SK-N-SH treated with all-trans-retinoic acid at 6 μM for 48 hours (cell line): ENCODE data around the gene PLA2G4A.

Experiments used
- BACH2 ChIP-seq: fragments of 250-450 bp; sonication (Bioruptor Pico); IDR thresholded peaks from 2 replicates; pipeline ENCODE4 v1.9.0; 2021; ENCODE audit warnings: mild to moderate bottlenecking, borderline replicate concordance
- RARB ChIP-seq: fragments of 250-450 bp; sonication (Bioruptor Pico); IDR thresholded peaks from 2 replicates; pipeline ENCODE4 v1.8.0; 2021; ENCODE audit warnings: mild to moderate bottlenecking, moderate library complexity
- TF ChIP-seq, protein P1 (sequence below): fragments of 250-450 bp; sonication (Bioruptor Pico); IDR thresholded peaks from 2 replicates; pipeline ENCODE4 v1.5.1; 2020; ENCODE audit warnings: low read depth, mild to moderate bottlenecking, moderate library complexity
- TF ChIP-seq, protein P2 (sequence below): fragments of 250-450 bp; sonication (Bioruptor Pico); IDR thresholded peaks from 2 replicates; pipeline ENCODE4 v1.8.0; 2020; ENCODE audit warnings: mild to moderate bottlenecking, moderate library complexity, borderline replicate concordance

DNA sequence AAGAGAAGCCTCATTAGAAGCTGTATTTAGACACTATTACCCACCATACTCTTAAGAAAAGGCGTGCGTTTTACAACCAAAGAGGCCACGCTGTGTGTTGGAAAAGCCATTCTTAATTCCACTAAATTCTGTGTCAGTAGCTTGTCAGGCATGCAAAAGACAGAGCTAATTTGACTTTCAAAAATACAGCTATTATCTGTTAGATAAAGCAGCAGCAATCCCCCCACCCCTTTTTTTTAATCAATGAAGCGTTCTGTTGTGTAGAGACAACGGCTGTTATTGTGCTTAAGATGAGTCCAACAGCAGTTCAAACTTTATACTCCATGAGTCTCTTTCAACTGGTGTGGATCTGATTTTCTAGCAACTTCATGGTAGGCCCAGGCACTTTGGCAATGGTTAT, 43.5 kb downstream of the PLA2G4A start:
- TF ChIP-seq, protein P1, sequence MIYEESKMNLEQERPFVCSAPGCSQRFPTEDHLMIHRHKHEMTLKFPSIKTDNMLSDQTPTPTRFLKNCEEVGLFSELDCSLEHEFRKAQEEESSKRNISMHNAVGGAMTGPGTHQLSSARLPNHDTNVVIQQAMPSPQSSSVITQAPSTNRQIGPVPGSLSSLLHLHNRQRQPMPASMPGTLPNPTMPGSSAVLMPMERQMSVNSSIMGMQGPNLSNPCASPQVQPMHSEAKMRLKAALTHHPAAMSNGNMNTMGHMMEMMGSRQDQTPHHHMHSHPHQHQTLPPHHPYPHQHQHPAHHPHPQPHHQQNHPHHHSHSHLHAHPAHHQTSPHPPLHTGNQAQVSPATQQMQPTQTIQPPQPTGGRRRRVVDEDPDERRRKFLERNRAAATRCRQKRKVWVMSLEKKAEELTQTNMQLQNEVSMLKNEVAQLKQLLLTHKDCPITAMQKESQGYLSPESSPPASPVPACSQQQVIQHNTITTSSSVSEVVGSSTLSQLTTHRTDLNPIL: no peak
- TF ChIP-seq BACH2 (CRISPR knock-in tag) (no peak), RARB (CRISPR knock-in tag) (no peak)
- TF ChIP-seq, protein P2, sequence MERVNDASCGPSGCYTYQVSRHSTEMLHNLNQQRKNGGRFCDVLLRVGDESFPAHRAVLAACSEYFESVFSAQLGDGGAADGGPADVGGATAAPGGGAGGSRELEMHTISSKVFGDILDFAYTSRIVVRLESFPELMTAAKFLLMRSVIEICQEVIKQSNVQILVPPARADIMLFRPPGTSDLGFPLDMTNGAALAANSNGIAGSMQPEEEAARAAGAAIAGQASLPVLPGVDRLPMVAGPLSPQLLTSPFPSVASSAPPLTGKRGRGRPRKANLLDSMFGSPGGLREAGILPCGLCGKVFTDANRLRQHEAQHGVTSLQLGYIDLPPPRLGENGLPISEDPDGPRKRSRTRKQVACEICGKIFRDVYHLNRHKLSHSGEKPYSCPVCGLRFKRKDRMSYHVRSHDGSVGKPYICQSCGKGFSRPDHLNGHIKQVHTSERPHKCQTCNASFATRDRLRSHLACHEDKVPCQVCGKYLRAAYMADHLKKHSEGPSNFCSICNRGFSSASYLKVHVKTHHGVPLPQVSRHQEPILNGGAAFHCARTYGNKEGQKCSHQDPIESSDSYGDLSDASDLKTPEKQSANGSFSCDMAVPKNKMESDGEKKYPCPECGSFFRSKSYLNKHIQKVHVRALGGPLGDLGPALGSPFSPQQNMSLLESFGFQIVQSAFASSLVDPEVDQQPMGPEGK (CRISPR knock-in tag): no peak
